ENCODE measurements around the gene MPC1. TPM values are rescaled to one million over a fixed set of nuclear protein-coding genes. Genes with fewer than 3 reads are reported as not detected.
"Not testable (repeated sequence)": the region's sequence is repeated elsewhere in the genome, so short reads cannot be mapped to it uniquely, and the experiment has no call there.

The MPC1 gene
- total RNA-seq, 2 experiments from 2014 or later = 23.0 to 24.1 TPM

DNA sequence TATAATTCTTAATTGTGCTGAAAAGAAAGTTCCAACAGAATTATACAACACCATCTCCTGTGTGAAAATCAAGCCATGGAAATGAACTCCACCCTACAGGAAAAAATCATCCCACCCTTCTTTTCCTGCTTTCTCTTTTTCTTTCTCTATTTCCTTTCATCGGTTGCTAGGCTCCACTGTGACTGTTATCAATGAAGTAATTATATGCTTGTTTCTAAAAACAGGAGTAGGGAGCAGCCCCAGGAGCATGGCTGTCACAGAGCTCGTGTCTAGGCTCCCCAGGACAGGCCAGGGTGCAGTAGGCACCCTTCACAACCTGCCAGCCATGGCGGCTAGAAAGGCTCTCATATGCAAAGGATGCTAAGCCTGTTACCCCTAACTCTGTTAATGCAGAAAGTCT is 13.0 kb downstream of the MPC1 start:
- ChIA-PET CTCF (interaction anchor here (1.5 kb wide), 1 partner anchor 9 kb away, joined by 4 read pairs; no protein-coding TSS in a partner anchor), POLR2A (no interaction called here)
- H3K27me3 Mint-ChIP-seq = no peaks in the 10 kb centered on the region
- H3K4me1 Mint-ChIP-seq = peaks cover 2% of the 10 kb centered on the region
- no peak overlapping the region for H3K27ac Mint-ChIP-seq
- H3K4me3 Mint-ChIP-seq = no peak overlapping the region
- H3K9me3 Mint-ChIP-seq = no peaks in the 10 kb centered on the region
- H3K36me3 Mint-ChIP-seq (ENCODE audit: low read depth) = peaks cover 3% of the 10 kb centered on the region
- no peak for DNase-seq

DNA sequence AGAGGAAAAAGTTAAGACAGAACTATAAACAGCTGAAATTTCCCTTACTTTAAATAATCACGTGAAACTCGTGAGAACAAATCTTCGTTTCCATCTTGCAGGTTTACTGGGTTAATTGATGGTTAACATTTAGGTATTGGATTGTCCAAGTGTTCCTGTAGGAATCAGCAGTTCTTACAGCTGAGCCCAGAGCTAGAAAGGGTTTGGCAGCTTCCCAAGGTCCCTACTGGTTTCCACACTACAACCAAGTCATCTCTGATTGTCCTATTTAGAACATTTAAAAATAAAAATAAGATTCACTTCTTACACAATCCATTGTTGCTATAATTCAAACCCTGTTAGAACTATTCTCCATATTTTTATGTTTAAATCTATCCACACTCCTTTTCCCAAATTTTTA is 15.8 kb downstream of the MPC1 start:
- H3K36me3 Mint-ChIP-seq (ENCODE audit: low read depth) = peaks cover 10% of the 10 kb centered on the region
- H3K9me3 Mint-ChIP-seq = no peaks in the 10 kb centered on the region
- ChIA-PET CTCF (interaction anchor here (1.0 to 1.9 kb wide), 2 partner anchors 14 to 91 kb away, joined by 4 to 13 read pairs; no protein-coding TSS in a partner anchor), POLR2A (no interaction called here)
- H3K4me3 Mint-ChIP-seq = no peak overlapping the region
- H3K27ac Mint-ChIP-seq = no peak overlapping the region
- no peaks in the 10 kb centered on the region for H3K27me3 Mint-ChIP-seq
- DNase-seq = no peak
- peaks cover 2% of the 10 kb centered on the region for H3K4me1 Mint-ChIP-seq

DNA sequence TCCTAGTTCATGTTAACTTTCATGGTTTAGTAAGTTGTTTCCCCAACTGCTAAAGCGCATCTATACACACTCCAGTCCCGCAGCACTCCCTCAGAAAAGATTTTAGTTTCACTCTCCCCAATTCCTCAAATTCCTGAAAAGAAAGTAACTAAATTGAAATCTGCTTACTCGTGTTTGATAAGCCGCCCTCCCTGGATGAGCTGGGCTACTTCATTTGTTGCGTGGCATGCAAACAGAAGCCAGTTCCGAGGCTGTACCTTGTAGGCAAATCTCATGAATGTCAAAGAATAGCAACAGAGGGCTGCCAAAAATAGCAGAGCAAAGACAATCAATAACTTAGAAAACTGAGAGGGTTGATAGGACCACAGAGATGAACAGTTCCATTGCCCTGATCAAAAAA is 16.9 kb downstream of the MPC1 start:
- Mint-ChIP-seq H3K4me3 (no peak overlapping the region), H3K27ac (no peak overlapping the region), H3K9me3 (no peaks in the 10 kb centered on the region), H3K36me3 (ENCODE audit: low read depth) (peaks cover 10% of the 10 kb centered on the region), H3K4me1 (peaks cover 2% of the 10 kb centered on the region), H3K27me3 (no peaks in the 10 kb centered on the region)
- no peak for DNase-seq
- ChIA-PET POLR2A (no interaction called here), CTCF (interaction anchor here (1.9 kb wide), 1 partner anchor 15 kb away, joined by 13 read pairs; no protein-coding TSS in a partner anchor)

DNA sequence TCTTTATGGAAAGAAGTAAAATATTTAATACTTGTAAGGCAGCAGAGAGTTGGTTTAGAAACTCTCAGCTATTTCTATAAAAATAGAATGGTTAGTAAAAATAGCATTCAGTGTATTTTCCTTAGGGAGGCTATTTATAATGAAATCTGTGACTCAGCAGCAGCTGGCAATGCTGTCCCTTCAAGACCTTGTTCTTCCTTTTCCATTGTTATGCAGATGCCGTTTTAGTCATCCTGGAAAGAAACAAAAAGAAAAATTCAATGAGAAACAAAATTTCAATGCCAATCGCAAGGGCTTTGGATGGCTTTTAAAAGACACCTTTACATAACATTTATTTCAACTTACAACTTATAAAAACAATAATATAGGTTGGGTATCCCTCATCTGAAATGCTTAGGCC is 17.5 kb downstream of the MPC1 start:
- H3K4me1 Mint-ChIP-seq = peaks cover 2% of the 10 kb centered on the region
- no peaks in the 10 kb centered on the region for H3K9me3 Mint-ChIP-seq
- peaks cover 10% of the 10 kb centered on the region for H3K36me3 Mint-ChIP-seq (ENCODE audit: low read depth)
- H3K27me3 Mint-ChIP-seq = peaks cover under 1% of the 10 kb centered on the region
- ChIA-PET CTCF (interaction anchor here (1.2 to 1.5 kb wide), 3 partner anchors 16 to 52 kb away, joined by 3 to 8 read pairs (median 4); no protein-coding TSS in a partner anchor), POLR2A (no interaction called here)
- no peak overlapping the region for H3K27ac Mint-ChIP-seq
- H3K4me3 Mint-ChIP-seq = no peak overlapping the region
- no peak for DNase-seq

DNA sequence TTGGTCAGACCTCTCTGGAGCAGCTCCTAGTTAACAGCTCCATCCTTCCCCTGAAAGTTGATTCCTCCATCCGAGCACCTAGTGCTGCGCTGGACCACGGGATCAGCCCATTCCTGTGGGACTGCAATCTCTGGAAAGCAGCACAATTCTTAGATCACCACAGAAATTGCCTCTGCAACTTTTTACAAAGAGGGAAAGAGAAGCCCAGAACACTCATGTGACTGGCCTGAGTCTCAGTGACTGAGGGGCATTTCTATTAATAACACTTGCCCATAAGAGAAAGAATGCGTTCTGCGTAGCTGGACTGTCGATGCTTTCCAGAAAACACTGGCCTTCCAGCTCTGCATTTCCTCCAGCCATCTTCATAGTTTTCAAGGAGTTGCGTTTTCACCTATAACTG is 18.3 kb downstream of the MPC1 start:
- no peaks in the 10 kb centered on the region for H3K4me1 Mint-ChIP-seq
- CTCF ChIA-PET = interaction anchor here (1.2 to 1.5 kb wide), 3 partner anchors 17 to 52 kb away, joined by 3 to 8 read pairs (median 4); no protein-coding TSS in a partner anchor

DNA sequence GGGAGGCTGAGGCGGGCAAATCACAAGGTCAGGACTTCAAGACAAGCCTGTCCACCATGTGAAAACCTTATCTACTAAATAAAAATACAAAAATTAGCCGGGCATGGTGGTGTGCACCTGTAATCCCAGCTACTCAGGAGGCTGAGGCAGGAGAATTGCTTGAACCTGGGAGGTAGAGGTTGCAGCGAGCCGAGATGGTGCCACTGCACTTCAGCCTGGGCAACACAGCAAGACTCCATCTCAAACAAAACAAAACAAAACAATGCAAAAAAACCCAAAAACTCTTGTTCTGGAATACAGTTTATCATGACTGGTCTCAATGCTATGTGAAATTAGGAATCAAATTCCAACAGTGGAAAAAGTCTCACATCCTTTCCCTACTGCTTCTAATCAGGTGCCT is 20.3 kb downstream of the MPC1 start:
- H3K36me3 Mint-ChIP-seq (ENCODE audit: low read depth); H3K27ac Mint-ChIP-seq; H3K4me3 Mint-ChIP-seq; POLR2A ChIA-PET; H3K9me3 Mint-ChIP-seq; H3K4me1 Mint-ChIP-seq; DNase-seq: not testable (repeated sequence)
- CTCF ChIA-PET = interaction anchor here (1.1 kb wide), 1 partner anchor 19 kb away, joined by 5 read pairs; no protein-coding TSS in a partner anchor
- peaks cover 22% of the 10 kb centered on the region for H3K27me3 Mint-ChIP-seq

More for the DNA sequence above, 18.3 kb downstream of the MPC1 start:
- POLR2A ChIA-PET = no interaction called here
- Mint-ChIP-seq H3K27ac (no peak overlapping the region), H3K27me3 (peaks cover 7% of the 10 kb centered on the region), H3K36me3 (ENCODE audit: low read depth) (peaks cover 10% of the 10 kb centered on the region), H3K4me3 (no peak overlapping the region), H3K9me3 (no peaks in the 10 kb centered on the region)
- no peak for DNase-seq

DNA sequence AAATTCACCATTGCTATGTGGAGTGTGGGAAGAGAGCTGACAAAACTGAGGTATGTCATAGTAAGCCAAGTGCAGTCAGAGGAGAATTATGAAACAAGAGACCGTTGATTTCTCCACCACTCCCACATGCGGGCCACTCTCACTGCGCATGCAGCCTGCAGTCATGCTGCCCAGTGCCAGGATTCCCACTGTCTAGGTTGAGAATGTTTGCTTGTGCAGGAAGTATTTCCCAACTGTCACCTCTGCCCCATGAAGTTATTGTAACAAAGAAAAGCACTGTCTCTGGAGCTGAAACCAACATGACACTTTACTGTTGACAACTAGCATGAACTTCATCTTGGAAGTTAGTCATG is 21.7 kb downstream of the MPC1 start:
- H3K4me1 Mint-ChIP-seq = no peaks in the 10 kb centered on the region
- CTCF ChIA-PET = no interaction called here
- no peak for DNase-seq
- no peak overlapping the region for H3K4me3 Mint-ChIP-seq
- H3K9me3 Mint-ChIP-seq = no peaks in the 10 kb centered on the region
- no peak overlapping the region for H3K27ac Mint-ChIP-seq
- H3K27me3 Mint-ChIP-seq = peaks cover 27% of the 10 kb centered on the region
- H3K36me3 Mint-ChIP-seq (ENCODE audit: low read depth) = peaks cover 7% of the 10 kb centered on the region
- POLR2A ChIA-PET = interaction anchor here (1.2 kb wide), 1 partner anchor 19 kb away, joined by 3 read pairs; no protein-coding TSS in a partner anchor

DNA sequence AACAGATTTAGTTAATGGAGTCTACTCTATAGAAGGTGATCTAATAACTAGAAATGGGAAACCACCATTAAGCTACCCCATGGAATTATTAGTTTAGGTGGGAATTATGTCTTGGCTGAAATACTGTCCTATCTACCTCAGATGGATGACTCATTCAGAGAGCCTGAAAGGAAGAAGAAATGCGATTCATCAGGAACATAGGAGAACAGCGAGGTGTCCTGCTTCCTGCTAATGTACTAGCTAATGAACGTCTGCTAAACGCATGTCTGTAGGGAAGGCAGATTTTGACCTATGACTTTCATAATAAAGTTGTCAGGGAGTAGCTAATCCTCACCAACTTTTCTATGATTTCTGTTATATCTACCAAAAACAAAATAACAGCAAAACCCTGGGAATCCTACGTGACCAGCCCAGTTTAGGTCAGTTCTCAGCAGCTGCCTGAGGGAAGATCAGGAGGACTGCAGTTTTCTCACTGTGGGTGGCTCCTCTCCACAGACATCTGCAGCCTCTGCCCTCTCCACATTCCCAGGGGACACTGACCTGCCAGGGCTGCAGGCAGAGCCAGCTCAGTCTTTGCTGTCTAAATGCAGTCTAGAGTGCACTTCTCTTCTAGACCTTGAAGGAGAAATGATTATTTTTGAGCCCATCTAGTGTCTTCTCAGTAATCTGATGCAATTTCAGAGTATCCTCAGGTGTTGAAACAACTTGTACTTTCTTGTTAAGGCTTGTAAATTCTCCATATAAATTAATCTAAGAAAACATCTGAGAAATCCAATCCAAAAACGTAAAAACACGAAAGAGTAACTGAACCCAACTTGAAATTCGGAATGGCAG is 22.3 kb downstream of the MPC1 start:
- H3K4me3 Mint-ChIP-seq = no peak overlapping the region
- no peaks in the 10 kb centered on the region for H3K9me3 Mint-ChIP-seq
- no peak overlapping the region for H3K27ac Mint-ChIP-seq
- CTCF ChIA-PET = no interaction called here
- peaks cover 7% of the 10 kb centered on the region for H3K36me3 Mint-ChIP-seq (ENCODE audit: low read depth)
- peaks cover 33% of the 10 kb centered on the region for H3K27me3 Mint-ChIP-seq
- POLR2A ChIA-PET = interaction anchor here (1.2 kb wide), 1 partner anchor 19 kb away, joined by 3 read pairs; no protein-coding TSS in a partner anchor
- H3K4me1 Mint-ChIP-seq = no peaks in the 10 kb centered on the region
- no peak for DNase-seq

DNA sequence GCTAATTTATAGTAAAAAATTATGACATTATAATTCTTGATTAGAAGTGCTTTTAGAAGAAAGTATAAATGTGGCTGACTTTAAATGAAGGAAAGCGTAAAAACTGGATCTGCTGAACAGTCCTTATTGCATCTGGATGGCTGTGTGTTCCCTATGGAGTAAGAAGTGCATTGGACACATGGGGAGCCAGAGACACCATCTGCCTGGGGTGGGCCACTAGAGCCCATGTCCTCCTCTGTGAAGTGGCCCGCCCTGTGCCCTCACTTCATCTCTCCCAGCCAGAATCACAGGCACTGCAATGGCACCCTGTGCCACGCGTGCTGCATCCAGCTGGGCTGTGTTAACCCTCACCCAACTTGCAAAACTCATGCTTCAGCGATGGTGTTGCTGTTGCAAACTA is 27.2 kb downstream of the MPC1 start:
- CTCF ChIA-PET = interaction anchor here (2.8 kb wide), 1 partner anchor 26 kb away, joined by 13 read pairs; no protein-coding TSS in a partner anchor
- Mint-ChIP-seq H3K9me3 (no peaks in the 10 kb centered on the region), H3K36me3 (ENCODE audit: low read depth) (no peaks in the 10 kb centered on the region)

DNA sequence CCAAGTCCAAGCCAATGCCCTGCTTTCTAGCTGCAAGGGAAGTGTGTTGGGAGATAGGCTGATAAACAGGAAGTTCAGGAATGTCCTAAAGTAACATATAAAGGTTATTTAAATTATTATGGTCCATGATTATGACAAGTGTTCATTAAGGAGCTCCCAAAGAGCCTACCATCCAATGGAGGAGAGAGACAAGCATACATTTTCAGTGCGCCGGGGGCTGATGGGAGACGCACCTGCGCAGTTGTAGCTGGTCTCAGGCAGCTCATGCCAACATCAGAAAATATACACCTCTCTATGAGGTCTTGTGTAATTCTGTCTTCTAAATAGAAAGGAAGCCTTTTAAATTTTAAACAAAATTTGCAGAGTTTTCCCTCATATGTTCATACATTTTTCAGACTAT is 27.8 kb downstream of the MPC1 start:
- H3K4me3 Mint-ChIP-seq = no peak overlapping the region
- no peak overlapping the region for H3K27ac Mint-ChIP-seq
- H3K27me3 Mint-ChIP-seq = peaks cover 55% of the 10 kb centered on the region
- H3K9me3 Mint-ChIP-seq = no peaks in the 10 kb centered on the region
- no peak for DNase-seq
- ChIA-PET CTCF (interaction anchor here (2.8 kb wide), 1 partner anchor 26 kb away, joined by 13 read pairs; no protein-coding TSS in a partner anchor), POLR2A (no interaction called here)
- no peaks in the 10 kb centered on the region for H3K36me3 Mint-ChIP-seq (ENCODE audit: low read depth)
- H3K4me1 Mint-ChIP-seq = no peaks in the 10 kb centered on the region

More for the DNA sequence above, 27.2 kb downstream of the MPC1 start:
- Mint-ChIP-seq H3K27me3 (peaks cover 54% of the 10 kb centered on the region), H3K4me3 (no peak overlapping the region), H3K4me1 (no peaks in the 10 kb centered on the region), H3K27ac (no peak overlapping the region)
- DNase-seq = no peak
- POLR2A ChIA-PET = no interaction called here

DNA sequence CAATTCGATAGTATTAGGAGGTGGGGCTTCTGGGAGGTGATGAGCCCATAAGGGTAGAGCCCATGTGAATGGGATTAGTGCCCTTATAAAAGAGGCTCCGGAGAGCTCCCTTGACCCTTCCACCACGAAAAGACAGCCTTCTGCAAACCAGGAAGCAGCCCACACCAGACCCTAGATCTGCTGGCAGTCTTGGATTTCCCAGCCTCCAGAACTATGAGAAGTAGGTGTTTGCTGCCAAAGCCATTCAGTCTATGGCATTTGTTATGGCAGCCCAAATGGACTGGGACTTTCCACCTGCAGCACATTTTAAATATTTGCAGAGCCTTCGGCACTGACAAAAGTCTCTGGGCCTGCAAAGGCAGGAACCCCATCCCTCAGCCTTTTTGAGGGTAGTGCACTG is 28.6 kb downstream of the MPC1 start:
- H3K9me3 Mint-ChIP-seq = peaks cover 2% of the 10 kb centered on the region
- H3K4me1 Mint-ChIP-seq = no peaks in the 10 kb centered on the region
- peaks cover 55% of the 10 kb centered on the region for H3K27me3 Mint-ChIP-seq
- POLR2A ChIA-PET = no interaction called here
- H3K4me3 Mint-ChIP-seq = no peak overlapping the region
- H3K36me3 Mint-ChIP-seq (ENCODE audit: low read depth) = peaks cover 2% of the 10 kb centered on the region
- H3K27ac Mint-ChIP-seq = no peak overlapping the region
- no peak for DNase-seq
- CTCF ChIA-PET = no interaction called here

DNA sequence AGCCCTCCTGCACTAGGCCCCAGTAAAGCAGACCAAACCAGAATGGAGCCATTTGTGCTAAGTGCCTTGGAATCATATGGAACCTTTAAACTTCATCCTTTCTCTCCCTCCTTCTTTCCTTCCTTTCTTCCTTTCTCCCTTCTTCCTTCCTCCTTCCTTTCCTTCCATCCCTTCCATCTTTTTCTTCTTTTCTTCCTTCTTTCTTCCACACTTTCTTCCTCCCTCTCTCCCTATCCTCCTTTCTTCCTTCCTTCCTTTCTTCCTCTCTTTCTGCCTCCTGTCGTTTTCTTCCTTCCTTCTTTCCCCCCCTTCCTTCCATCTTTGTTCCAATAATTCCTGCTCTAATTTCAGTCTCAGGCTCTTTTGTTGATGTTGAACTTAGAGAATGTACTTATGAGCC is 29.2 kb downstream of the MPC1 start:
- CTCF ChIA-PET = no interaction called here
- POLR2A ChIA-PET = no interaction called here

DNA sequence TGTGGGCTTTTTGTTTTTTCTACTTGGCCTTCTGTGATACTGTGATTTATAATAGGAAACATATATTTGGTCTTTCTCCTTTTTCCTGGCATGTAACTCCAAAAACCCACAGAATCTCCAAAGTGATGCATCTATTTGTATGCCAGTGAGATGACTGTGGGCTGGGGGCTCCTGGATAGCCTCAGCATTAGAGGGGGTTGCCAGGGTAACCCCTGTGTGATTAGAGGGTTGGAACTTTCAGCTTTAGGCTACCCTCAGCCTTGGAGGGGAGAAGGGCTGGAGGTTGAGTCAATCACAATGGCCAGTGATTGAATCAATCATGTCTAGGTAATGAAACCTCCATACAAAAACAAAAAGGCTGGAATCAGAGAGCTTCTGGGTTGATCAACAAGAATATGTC is 29.8 kb downstream of the MPC1 start:
- Mint-ChIP-seq H3K27me3 (peaks cover 53% of the 10 kb centered on the region), H3K4me3 (no peak overlapping the region), H3K36me3 (ENCODE audit: low read depth) (peaks cover 2% of the 10 kb centered on the region), H3K27ac (no peak overlapping the region), H3K4me1 (no peaks in the 10 kb centered on the region), H3K9me3 (peaks cover 2% of the 10 kb centered on the region)
- CTCF ChIA-PET = no interaction called here
- no peak for DNase-seq
- POLR2A ChIA-PET = no interaction called here

More for the DNA sequence above, 29.2 kb downstream of the MPC1 start:
- peaks cover 2% of the 10 kb centered on the region for H3K9me3 Mint-ChIP-seq
- H3K27me3 Mint-ChIP-seq = peaks cover 54% of the 10 kb centered on the region
- H3K4me1 Mint-ChIP-seq = no peaks in the 10 kb centered on the region
- H3K4me3 Mint-ChIP-seq = no peak overlapping the region
- H3K36me3 Mint-ChIP-seq (ENCODE audit: low read depth) = peaks cover 2% of the 10 kb centered on the region
- no peak for DNase-seq
- H3K27ac Mint-ChIP-seq = no peak overlapping the region
